HepG2 (cell line): ENCODE measurements around the gene DNTTIP2. TPM values are rescaled to one million over a fixed set of nuclear protein-coding genes. Genes with fewer than 3 reads are reported as not detected.

Source experiments
- ATF2 ChIP-seq: sonication (generic); formaldehyde crosslinking; IDR thresholded peaks from 2 replicates; pipeline ENCODE4 v1.4.0; 2020; ENCODE audit warnings: missing genetic modification reagents
- BRCA1 ChIP-seq: sonication (generic); formaldehyde crosslinking; IDR thresholded peaks from 2 replicates; pipeline ENCODE4 v1.4.0; 2020; ENCODE audit warnings: missing genetic modification reagents
- CHCHD3 ChIP-seq: sonication (generic); formaldehyde crosslinking; IDR thresholded peaks from 2 replicates; pipeline ENCODE4 v1.8.0; 2022; ENCODE audit warnings: mild to moderate bottlenecking, missing genetic modification reagents, moderate library complexity
- EZH2 ChIP-seq: conservative IDR thresholded peaks from 2 replicates; pipeline ENCODE4 v1.6.1; 2012; ENCODE audit warnings: mild to moderate bottlenecking, low read depth, low read length, moderate library complexity
- GPN1 ChIP-seq: sonication (generic); formaldehyde crosslinking; IDR thresholded peaks from 2 replicates; pipeline ENCODE4 v1.5.1; 2020; ENCODE audit warnings: missing genetic modification reagents, borderline replicate concordance
- HINFP ChIP-seq: sonication (generic); formaldehyde crosslinking; IDR thresholded peaks from 2 replicates; pipeline ENCODE4 v1.4.0; 2020; ENCODE audit warnings: low read depth, mild to moderate bottlenecking, missing genetic modification reagents
- HMG20B ChIP-seq: conservative IDR thresholded peaks from 2 replicates; pipeline ENCODE4 v1.6.1; 2016; ENCODE audit warnings: missing genetic modification reagents, missing compliant biosample characterization
- IKZF4 ChIP-seq: sonication (generic); formaldehyde crosslinking; IDR thresholded peaks from 2 replicates; pipeline ENCODE4 v1.5.1; 2020; ENCODE audit warnings: borderline replicate concordance, mild to moderate bottlenecking, low read depth, missing genetic modification reagents; ENCODE audit errors: not compliant biosample characterization
- KLF13 ChIP-seq: sonication (generic); formaldehyde crosslinking; IDR thresholded peaks from 2 replicates; pipeline ENCODE4 v1.4.0; 2020; ENCODE audit warnings: mild to moderate bottlenecking, missing genetic modification reagents
- MTF1 ChIP-seq: sonication (generic); formaldehyde crosslinking; IDR thresholded peaks from 2 replicates; pipeline ENCODE4 v1.5.0; 2020; ENCODE audit warnings: missing genetic modification reagents
- MXI1 ChIP-seq: IDR thresholded peaks from 3 replicates; pipeline ENCODE4 v1.6.1; 2012; ENCODE audit warnings: low read depth, low read length, inconsistent platforms, borderline replicate concordance
- NCOA5 ChIP-seq: sonication (generic); formaldehyde crosslinking; IDR thresholded peaks from 2 replicates; pipeline ENCODE4 v1.4.0; 2020; ENCODE audit warnings: missing genetic modification reagents
- NPAS2 ChIP-seq: sonication (generic); formaldehyde crosslinking; IDR thresholded peaks from 2 replicates; pipeline ENCODE4 v1.8.0; 2022; ENCODE audit warnings: mild to moderate bottlenecking, missing genetic modification reagents, borderline replicate concordance
- PLSCR1 ChIP-seq: sonication (generic); formaldehyde crosslinking; IDR thresholded peaks from 2 replicates; pipeline ENCODE4 v1.5.0; 2020; ENCODE audit warnings: missing genetic modification reagents, mild to moderate bottlenecking, borderline replicate concordance
- POGZ ChIP-seq: sonication (generic); formaldehyde crosslinking; IDR thresholded peaks from 2 replicates; pipeline ENCODE4 v1.4.0; 2020; ENCODE audit warnings: mild to moderate bottlenecking, missing genetic modification reagents
- SMARCC2 ChIP-seq: fragments of 450-650 bp; IDR thresholded peaks from 2 replicates; pipeline ENCODE4 v1.6.1; 2017; ENCODE audit warnings: antibody characterized with exemption, mild to moderate bottlenecking
- ZNF567 ChIP-seq: sonication (generic); formaldehyde crosslinking; IDR thresholded peaks from 2 replicates; pipeline ENCODE4 v1.8.1; 2023; ENCODE audit warnings: mild to moderate bottlenecking, missing genetic modification reagents, borderline replicate concordance
- ZNF691 ChIP-seq: sonication (generic); formaldehyde crosslinking; IDR thresholded peaks from 2 replicates; pipeline ENCODE4 v1.4.0; 2020; ENCODE audit warnings: missing genetic modification reagents, low read depth, mild to moderate bottlenecking, borderline replicate concordance
- ZNF724P ChIP-seq: sonication (generic); formaldehyde crosslinking; IDR thresholded peaks from 2 replicates; pipeline ENCODE4 v1.8.0; 2022; ENCODE audit warnings: missing genetic modification reagents, borderline replicate concordance
- polyA plus RNA-seq, 8 experiments: library from polyadenylated mRNA; depleted of rRNA in 3 of 8; stranded (reverse) in 7 of 8; unstranded in 1 of 8; fragments of >200 nt; fragmentation: Illumina TruSeq in 4 of 8; extraction: Trizol in 4 of 8; gene quantifications; 2 replicates each; pipeline versions ENCODE4 v1.2.1 to v1.2.3, GENCODE V29; 2011 to 2016; ENCODE audit warnings: low read depth in 4 of 8, missing spikeins in 1 of 8, mixed read lengths in 1 of 8; ENCODE audit not compliant: insufficient read depth in 1 of 8
- total RNA-seq, 5 experiments: library from RNA; depleted of rRNA; stranded (reverse); fragments of >200 nt; fragmentation: Illumina TruSeq; extraction: Trizol; gene quantifications; 2 replicates each; pipeline ENCODE4 v1.2.3, GENCODE V29; 2016; ENCODE audit warnings: low read depth in 1 of 5
- TF ChIP-seq, protein P1 (sequence below): sonication (generic); formaldehyde crosslinking; IDR thresholded peaks from 2 replicates; pipeline ENCODE4 v1.4.0; 2020; ENCODE audit warnings: missing genetic modification reagents, borderline replicate concordance
- TF ChIP-seq, protein P2 (sequence below): sonication (generic); formaldehyde crosslinking; IDR thresholded peaks from 2 replicates; pipeline ENCODE4 v1.8.1; 2022; ENCODE audit warnings: mild to moderate bottlenecking, missing genetic modification reagents

Gene DNTTIP2
- total and polyA plus RNA-seq, 2 of the 13 experiments (the other 11 are each of a cell fraction or from before 2014, with no cell fraction given), result 11.4 to 63.3 TPM

- TF ChIP-seq IKZF4 (CRISPR knock-in tag) (no peak), SMARCC2 (no peak), NCOA5 (CRISPR knock-in tag) (no peak), GPN1 (no peak), MXI1 (peak; percentile 27; the same call in 2 of the 3 replicates), KLF13 (no peak; the same call in 1 of the 2 replicates), HINFP (CRISPR knock-in tag) (peak; percentile 99), ZNF691 (CRISPR knock-in tag) (no peak; the same call in 1 of the 2 replicates), HMG20B (CRISPR knock-in tag) (no peak), CHCHD3 (no peak), PLSCR1 (no peak), BRCA1 (CRISPR knock-in tag) (no peak), ZNF567 (CRISPR knock-in tag) (no peak), MTF1 (CRISPR knock-in tag) (no peak), ZNF724P (CRISPR knock-in tag) (no peak), NPAS2 (no peak), POGZ (CRISPR knock-in tag) (peak; percentile 51; the same call in 1 of the 2 replicates), EZH2 (no peak), ATF2 (CRISPR knock-in tag) (peak; percentile 59; the same call in 1 of the 2 replicates)
- TF ChIP-seq, protein P1, sequence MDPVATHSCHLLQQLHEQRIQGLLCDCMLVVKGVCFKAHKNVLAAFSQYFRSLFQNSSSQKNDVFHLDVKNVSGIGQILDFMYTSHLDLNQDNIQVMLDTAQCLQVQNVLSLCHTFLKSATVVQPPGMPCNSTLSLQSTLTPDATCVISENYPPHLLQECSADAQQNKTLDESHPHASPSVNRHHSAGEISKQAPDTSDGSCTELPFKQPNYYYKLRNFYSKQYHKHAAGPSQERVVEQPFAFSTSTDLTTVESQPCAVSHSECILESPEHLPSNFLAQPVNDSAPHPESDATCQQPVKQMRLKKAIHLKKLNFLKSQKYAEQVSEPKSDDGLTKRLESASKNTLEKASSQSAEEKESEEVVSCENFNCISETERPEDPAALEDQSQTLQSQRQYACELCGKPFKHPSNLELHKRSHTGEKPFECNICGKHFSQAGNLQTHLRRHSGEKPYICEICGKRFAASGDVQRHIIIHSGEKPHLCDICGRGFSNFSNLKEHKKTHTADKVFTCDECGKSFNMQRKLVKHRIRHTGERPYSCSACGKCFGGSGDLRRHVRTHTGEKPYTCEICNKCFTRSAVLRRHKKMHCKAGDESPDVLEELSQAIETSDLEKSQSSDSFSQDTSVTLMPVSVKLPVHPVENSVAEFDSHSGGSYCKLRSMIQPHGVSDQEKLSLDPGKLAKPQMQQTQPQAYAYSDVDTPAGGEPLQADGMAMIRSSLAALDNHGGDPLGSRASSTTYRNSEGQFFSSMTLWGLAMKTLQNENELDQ (CRISPR knock-in tag), result no peak
- TF ChIP-seq, protein P2, sequence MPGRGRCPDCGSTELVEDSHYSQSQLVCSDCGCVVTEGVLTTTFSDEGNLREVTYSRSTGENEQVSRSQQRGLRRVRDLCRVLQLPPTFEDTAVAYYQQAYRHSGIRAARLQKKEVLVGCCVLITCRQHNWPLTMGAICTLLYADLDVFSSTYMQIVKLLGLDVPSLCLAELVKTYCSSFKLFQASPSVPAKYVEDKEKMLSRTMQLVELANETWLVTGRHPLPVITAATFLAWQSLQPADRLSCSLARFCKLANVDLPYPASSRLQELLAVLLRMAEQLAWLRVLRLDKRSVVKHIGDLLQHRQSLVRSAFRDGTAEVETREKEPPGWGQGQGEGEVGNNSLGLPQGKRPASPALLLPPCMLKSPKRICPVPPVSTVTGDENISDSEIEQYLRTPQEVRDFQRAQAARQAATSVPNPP (CRISPR knock-in tag), result no peak; the same call in 1 of the 2 replicates
These were observed 31.8 kb downstream of the DNTTIP2 start (continued) for GRCh38 chr1:93846992-93847810.
